Stimulated activated CD8-positive, alpha-beta memory T cell treated with anti-CD3 and anti-CD28 coated beads, Interleukin-15, amount 100 ng/mL, for 1 hour (primary cell): ENCODE results near the gene SEC11A.
"Not testable (repeated sequence)": the region's sequence is repeated elsewhere in the genome, so short reads cannot be mapped to it uniquely, and the experiment has no call there.

Experiments used
- DNase-seq: peaks from one replicate; pipeline ENCODE4 v3.0.0-alpha.2; 2020; ENCODE audit warnings: low read depth

The SEC11A gene

DNA sequence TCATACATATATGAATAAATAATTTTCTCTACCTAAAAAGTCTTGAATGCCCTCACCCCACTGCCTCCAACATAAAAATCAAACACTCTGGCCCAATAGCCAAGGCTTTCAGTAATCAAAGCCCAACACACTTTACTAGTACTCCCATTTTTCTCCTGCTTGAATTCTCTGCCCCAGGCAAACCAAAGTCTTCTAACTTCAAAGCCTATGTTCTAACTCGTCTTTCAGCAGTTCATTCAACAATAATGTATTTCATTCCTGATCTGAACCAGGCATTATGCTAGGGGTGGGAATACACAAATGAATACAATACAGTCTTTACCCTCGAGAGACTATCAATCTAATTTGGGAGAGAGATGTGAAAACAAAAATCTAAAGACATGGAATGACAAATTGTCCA is 21.1 kb upstream of the SEC11A start:
- no peak for DNase-seq

DNA sequence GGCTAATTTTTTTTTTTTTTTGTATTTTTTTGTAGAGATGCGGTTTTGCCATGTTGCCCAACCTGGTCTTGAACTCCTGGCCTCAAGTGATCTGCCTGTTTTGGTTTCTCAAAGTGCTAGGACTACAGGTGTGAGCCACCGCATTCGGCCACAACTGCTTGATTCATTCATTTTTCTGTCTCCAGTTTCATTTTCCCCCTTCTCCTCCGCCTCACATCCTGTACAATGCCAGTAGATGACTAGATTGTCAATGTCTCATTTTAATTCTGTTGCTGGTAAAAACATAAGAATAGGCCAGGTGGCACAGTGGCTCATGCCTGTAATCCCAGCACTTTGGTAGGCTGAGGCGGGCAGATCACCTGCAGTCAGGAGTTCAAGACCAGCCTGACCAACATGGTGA is 20.4 kb upstream of the SEC11A start:
- DNase-seq = no peak

DNA sequence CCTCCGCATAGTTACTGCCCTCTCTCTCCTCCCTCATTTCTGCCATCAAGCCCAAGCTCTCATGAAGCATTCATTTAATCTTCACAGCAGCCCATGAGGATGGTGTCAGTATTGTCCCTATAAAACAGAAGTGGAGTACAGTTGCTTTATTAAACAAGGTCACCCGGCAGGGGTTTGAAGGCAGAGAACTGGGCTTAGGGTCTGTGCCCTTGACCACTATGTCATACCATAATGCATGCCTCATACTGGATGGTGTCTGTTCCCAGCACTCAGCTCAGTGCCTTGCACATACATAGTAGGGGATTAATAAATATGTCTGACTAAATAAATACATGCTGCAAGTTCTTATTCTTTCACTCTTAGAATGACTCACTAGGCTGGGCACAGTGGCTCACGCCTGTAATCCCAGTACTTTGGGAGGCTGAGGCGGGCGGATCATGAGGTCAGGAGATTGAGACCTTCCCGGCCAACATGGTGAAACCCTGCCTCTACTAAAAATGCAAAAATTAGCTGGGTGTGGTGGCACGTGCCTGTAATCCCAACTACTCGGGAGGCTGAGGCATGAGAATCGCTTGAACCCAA is 19.6 kb upstream of the SEC11A start:
- DNase-seq = not testable (repeated sequence)

DNA sequence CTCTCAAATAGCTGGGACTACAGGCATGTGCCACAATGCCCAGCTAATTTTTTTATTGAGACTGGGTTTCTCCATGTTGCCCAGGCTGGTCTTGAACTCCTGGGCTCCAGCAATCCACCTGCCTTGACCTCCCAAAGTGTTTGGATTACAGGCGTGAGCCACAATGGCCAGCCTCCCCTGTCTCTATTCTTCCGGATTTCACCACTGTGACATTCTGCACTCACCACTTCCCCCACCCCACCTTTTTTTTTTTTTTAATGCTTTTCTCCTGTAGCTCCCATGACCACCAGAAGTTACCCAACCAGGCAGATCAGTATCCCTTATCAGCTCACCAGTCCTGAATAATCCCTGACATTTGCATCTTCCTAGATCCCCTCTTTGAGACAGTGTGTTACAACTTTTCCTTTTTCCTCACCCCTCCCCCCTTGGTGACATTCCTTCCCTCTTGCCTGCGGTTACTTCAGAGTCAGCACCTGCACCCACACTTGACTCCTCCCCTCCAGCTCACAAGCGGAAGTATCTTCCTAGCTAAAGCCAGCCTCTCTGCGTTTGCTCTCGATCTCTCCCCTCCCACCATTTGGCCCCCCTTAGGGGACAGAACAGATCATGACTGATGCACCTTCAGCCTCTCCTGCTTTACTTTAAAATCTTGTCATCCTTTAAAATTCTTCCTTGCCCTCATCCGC is 19.0 kb upstream of the SEC11A start:
- peak; percentile 47 for DNase-seq

DNA sequence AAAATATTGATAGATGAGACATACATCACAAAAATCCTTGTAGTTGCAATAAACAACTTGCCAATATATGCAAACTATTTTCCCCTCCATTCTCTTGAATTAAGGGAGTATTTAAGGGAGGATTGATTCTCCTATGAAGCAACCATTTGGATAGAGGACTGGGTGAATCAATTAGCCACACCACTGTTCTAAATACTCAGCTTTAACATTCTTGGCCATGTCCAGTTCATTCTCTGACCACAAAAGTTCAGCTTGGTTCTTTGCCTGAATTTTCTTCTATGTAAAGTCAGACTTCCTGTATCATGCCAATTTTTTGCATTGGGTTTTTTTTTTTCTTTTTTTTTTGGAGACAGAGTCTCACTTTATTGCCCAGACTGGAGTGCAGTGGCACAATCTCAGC is 15.8 kb upstream of the SEC11A start:
- DNase-seq = no peak

DNA sequence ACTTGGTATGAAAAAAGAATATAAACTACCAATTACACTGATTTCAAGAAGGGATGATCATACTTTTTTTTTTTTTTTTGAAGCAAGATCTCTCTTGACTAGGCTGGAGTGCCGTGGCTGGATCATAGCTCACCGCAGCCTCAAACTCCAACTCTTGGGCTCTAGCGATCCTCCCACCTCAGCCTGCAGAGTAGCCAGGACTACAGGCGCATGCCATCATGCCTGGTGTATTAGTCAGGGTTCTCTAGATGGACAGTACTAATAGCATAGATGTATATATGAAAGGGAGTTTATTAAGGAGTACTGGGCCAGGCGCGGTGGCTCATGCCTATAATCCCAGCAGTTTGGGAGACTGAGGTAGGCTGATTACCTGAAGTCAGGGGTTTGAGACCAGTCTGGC is 11.5 kb upstream of the SEC11A start:
- DNase-seq = no peak

DNA sequence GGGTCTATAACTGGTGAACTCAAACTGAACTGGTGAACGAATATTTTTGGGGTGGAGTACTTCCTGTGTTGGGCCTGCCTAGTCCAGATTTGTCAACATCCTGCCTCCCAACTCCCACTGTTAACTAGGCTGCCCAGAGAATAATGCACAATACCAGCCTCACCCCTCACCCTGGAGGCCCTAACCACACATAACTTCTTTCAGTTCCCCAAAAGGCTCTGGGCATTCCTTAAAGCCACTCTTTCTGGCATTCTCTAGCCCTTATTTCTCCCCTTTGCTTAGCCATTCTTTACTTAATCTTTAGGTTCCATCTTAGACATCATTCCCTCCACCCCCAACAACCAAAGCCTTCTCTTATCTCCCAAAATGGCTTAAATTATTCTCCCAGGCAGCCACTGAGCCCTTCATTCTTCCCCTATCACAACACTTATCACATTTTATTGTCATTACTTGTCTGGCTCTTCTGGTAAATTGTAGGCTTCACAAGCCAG is 9.1 kb upstream of the SEC11A start:
- no peak for DNase-seq

DNA sequence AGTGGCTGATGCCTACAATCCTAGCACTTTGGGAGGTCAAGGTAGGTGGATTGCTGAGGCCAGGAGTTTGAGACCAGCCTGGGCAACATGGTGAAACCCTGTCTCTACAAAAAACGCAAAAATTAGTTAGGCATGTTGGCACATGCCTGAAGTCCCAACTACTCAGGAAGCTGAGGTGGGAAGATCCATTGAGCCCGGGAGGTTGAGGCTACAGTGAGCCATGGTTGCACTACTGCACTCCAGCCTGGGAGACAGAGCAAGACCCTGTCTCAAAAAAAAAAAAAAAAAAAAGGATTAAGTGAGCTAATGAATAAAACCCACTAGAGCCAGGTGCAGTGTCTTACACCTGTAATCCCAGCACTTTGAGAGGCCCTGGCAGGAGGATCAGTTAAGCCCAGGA is 6.7 kb upstream of the SEC11A start:
- DNase-seq = no peak

DNA sequence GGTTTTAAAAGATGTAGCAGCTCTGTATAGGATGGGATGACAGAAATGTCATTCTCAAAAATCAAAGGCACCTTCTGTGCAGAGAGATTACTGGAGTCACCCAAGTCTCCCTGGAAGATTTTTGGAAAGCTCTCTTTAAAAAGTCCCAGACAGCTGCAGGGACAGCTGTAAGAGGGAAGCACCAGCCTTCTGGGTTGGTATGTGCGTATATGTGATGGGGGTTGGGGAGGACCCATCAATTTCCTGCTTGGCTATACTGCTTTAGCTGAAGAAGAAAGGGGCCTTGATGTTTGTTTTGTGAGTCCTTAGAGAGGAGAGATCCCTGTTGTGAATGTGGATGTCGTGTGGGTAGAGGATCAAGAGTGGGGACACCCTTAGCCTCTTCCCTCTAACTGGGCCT is 5.4 kb upstream of the SEC11A start:
- no peak for DNase-seq

DNA sequence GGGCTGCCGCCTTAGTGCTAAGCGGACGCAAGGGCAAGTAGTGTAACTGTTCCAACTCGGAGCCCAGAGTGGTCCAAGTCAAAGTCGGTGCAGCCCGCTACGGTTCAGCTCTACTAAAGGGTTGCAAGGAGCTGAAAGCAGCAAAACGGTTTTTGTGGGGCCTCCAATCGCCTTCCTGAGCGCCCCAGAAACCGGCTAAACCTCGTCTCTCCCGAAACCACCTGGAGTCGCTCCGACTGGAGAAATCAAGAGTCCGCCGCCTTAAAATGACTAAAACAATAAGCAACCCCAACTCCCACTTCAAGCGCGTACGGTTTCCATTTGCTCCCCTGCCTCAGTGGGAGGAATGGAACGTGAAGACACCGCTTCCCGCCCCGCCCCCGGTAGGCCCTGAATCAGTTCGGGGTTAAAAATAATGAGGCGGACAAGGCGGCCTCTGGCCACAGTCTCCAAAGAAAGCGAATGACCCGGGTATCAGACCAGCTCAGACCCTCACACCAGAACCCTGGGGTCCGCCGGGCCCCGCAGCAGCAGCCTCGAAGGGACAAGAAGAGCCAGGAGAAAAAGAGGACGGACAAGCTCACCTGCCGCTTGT is 401 bp downstream of the SEC11A start:
- DNase-seq = no peak

DNA sequence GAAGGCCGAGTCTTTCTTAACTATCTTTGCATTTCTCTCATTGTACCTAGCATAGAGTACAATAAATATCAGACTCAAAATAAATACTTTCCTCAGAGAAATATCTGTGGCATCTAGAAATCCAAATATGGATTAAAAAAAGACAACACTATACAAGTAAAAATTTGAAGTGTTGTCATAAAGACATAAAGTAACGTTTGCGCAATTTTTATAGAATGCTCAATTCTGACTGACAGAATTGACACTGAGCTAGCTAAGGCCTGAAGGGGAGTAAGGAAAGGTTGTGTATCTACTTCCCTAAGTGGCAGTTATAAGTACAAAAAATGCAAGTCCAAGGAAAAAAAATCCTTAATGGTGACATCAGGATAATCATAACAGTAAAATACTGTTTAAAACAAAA is 1.1 kb downstream of the SEC11A start:
- DNase-seq = no peak

DNA sequence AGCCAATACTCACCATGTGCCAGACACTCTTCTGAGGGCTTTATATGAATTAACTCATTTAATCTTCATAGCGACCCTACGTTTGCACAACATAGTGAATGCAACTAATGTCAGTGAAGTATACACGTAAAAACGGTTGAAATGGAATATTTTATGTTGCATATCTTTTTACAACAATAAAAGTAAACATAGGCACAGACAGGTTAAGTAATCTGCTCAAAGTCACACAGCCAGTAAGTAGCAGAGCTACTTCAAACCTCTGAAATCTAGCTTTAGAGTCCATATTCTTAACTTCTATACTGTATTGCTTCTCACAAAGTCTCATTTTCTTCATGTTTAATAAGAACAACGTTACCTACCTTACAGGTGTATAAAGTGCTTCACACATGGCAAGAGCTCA is 1.6 kb downstream of the SEC11A start:
- no peak for DNase-seq

DNA sequence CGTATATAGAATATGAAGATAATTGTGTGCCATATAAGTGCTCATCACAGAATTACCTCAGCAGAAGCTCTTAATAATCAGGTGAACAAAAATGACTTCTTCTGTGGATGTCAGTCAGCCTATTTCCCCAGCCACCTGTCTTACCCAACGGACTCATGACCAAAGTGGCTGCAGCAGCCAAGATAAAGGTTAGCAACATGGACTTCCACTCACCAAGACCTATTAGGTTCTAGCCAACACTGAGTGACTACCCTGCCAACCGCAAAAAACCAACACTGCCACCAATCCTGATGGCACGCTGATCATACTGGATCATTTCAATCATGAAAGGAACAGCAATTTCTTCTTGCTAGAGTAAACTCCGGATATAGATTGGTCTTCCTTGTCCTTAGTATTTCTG is 12.1 kb downstream of the SEC11A start:
- no peak for DNase-seq

DNA sequence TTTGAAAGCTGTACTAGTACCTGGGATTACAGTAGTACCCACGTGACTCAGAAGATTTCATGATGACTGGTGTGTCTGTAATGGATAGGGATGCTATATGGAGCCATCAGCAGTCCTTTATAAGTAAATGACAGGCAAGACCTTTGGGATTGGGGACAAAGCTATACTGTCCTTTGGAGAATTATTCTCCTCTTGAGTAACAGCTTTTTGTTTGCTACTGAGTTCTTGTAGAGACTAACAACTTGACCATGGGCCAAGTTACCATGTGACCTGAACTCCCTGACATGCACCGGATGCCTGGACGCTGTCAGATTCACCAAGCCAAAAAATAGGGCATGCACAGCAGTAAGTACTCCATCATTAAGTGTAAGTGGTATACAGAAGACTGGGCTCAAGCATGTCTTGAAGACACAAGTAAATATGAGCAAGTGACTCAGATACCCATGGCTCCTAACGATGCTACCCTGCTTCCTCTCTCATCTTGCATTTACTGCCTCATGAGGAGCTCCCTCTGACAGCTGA is 12.9 kb downstream of the SEC11A start:
- DNase-seq = no peak

DNA sequence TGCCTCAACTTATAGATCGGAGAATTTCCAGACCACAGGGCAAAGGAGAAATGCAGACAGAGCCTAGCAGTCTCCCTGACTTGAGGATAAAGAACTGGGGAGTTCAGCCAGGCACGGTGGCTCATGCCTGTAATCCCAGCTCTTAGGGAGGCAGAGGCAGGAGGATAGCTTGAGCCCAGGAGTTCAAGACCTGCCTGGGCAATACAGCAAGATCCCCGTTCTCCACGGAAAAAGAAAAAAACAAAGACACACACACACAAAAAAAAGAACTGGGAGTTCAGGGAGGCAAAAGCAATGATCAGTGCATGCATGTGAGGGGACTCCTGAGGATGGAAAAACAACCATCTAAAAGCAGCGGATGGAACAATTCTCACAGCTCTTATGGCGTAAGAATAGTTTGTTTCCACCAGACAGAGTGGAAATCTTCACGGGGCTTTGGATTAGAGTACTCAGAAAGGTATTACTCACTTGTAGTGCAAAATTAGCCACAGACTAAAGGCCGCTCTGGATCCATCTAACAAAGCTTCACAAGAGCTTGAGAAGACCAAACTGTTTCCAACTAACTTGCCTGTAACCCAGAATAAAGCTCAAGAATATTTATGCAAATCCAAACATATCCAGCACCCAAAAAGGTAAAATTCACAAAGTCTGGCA is 16.3 kb downstream of the SEC11A start:
- no peak for DNase-seq

DNA sequence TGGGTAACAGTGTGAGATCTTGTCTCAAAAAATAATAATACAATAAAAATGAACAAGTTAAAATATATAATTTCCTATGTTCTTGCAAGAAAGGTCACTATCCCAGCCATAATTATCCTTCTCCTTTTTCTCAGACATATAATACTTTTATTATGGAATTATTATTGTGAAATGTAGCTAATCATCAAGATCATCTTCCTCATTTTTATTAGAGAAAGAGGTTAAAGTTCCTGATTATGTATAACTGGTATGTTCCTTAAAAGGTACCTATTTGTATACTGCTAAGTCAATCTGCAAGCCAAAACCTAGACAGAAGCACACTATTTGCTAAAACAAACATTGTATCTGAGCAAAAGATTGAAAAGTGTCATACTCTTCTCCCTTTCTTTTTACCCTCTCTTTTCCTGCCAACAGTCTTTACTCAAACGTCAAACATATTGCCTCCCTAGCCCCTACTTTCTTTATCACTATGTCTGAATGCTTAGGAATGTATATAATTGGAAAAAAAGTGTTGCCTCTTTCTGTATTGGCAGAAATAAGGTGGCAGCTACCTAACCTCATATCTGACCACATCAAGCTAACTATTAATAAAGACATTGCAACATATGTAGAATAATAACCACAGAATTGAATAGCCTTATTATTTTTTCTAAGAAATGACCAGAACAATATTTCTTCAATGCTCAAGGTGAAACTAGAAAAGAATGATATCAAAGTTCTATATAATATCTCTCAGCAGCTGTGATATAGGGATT is 18.5 kb downstream of the SEC11A start:
- DNase-seq = no peak

DNA sequence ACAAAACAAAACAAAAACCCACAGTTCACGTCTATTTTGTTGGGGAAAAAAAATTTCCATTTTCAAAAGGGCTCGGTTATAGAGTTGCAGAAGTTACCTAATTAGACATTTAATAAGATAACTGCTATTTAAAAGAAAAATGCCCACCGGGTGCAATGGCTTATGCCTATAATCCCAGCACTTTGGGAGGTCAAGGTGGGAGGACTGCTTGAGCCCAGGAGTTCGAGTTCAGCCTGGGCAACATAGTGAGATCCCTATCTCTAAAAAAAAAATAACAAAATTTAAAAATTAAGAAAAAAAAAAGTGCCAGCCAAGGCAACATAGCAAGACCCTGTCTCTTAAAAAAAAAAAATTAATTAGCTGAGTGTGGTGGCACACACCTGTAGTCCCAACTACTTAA is 19.2 kb downstream of the SEC11A start:
- no peak for DNase-seq

DNA sequence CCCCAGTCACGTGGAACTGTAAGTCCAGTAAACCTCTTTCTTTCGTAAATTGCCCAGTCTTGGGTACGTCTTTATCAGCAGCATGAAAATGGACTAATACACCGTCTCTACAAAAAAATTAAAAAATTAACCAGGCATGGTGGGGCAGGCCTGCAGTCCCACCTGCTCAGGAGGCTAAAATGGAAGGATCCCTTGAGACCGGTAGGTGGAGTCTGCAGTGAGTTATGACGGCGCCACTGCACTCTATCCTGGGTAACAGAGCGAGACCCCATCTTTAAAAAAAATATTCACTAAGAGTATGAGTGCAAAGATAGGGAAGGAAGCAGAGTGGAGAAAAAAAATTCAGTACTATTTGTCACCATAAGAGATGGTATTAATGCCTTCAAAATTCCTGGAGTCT is 25.6 kb downstream of the SEC11A start:
- DNase-seq = no peak

DNA sequence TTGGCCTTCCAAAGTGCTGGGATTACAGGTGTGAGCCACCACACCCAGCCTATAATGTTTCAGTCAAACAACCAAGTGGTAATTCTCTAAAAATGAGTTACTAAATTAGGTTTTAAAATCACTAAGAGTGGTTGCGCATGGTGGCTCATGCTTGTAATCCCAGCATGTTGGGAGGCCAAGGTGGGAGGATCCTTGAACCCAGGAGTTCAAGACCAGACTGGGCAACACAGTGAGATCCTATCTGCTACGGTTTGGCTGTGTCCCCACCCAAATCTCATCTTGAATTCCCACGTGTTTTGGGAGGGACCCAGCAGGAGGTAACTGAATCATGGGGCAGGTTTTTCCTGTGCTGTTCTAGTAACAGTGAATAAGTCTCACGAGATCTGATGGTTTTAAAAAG is 26.1 kb downstream of the SEC11A start:
- DNase-seq = no peak

DNA sequence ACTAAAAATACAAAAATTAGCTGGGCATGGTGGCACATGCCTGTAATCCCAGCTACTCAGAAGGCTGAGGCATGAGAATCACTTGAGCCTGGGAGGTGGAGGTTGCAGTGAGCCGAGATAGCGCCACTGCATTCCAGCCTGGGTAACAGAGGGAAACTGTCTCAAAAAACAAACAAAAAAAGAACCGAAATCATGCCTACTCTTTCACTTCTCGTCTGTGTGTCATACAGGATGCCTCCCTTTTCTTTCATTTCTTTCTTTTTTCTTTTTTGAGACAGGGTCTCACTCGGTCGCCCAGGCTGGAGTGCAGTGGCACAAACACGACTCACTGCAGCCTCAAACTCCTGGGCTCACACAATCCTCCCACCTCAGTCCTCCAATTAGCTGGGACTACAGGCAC is 29.5 kb downstream of the SEC11A start:
- DNase-seq = not testable (repeated sequence)

DNA sequence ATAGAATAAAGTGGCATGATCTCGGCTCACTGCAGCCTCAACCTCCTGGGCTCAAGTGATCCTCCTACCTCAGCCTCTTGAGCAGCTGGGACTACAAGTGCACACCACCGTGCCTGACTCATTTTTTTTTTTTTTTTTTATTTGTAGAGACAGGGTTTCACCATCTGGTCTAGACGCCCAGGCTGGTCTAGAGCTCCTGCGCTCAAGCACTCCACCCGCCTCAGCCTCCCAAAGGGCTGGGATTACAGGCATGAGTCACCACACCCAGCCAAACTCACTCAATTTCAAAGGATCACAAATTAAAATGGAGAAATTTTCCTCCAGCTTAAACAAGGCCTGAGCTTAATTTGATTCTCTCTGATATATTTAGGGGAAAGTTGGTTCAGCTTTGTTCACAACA is 30.6 kb downstream of the SEC11A start:
- DNase-seq = no peak

DNA sequence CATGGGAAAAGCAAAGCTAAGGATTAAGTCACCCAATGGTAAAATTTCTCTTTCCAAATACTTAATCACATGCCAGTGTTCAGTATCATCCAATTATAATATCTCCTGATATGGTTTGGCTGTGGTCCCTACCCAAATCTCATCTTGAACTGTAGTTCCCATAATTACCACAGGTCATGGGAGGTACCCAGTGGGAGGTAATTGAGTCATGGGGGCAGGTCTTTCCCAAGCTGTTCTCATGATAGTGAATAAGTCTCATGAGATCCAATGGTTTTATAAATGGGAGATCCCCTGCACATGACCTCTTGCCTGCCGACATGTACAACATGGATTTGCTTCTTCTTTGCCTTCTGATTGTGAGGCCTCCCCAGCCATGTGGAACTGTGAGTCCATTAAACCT is 31.8 kb downstream of the SEC11A start:
- no peak for DNase-seq
